Measurements from ENCODE around the gene CHGA. TPM values are rescaled to one million over a fixed set of nuclear protein-coding genes. Genes with fewer than 3 reads are reported as not detected.

Gene CHGA
- total and polyA plus RNA-seq, 4 donors = 25.3 to 143 (median 87.3) TPM

- Histone ChIP-seq H3K27me3 (ENCODE audit: control insufficient read depth, insufficient read depth, low read length) (no peaks in the 10 kb centered on the region), H3K27ac (ENCODE audit: low read depth, low read length) (no peak overlapping the region), H3K9me3 (ENCODE audit: control insufficient read depth, insufficient read depth, low read length) (no peaks in the 10 kb centered on the region), H3K4me3 (ENCODE audit: low read depth, low read length) (no peak overlapping the region), H3K4me1 (ENCODE audit: control insufficient read depth, insufficient read depth, low read length) (peaks cover 29% of the 10 kb centered on the region), H3K36me3 (ENCODE audit: control insufficient read depth, insufficient read depth, low read length) (peaks cover 98% of the 10 kb centered on the region)
- 88% methylated on average over 5 of the region's 8 CpGs for WGBS (ENCODE audit: insufficient coverage)
- DNase-seq (ENCODE audit: low read depth in 4 of 6, low spot score in 6 of 6) = no peak
Observed at GRCh38 chr14:92942576-92942975, 19.6 kb downstream of the CHGA start.

DNA sequence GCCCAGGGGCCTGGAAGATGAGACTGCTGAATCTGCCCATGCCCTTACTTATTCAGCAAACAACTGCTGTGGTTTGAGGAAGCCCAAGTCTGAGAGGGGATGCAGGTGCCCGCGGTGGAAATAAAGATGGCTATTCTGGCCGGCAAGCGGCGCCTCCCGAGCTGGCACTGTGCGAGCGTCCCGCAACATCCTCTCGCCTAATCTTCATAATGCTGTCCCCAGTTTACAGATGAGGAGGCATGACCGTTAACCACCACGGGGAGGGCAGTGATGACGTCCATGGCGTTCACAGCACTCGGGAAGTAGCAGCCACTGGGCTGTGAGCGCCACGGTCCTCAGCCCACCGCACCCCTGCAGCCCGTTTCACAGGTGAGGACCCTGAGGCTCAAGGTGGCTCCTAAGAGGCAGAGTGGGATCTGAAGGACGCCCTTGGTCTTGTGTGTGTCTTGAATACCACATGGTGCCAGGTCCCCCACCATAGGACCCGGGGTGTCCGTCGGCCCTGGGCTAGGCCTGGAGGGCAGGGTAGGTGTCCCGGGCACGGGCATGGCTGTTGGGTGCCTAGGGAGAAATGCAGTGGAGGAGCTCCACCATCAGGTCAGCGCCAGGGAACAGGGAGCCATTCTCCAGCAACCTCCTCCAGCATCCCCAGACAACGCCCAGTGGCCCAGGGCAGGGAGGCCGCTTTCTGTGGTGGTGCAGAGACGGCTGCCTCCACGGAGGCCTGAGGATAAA, 20.2 kb downstream of the CHGA start:
- H3K9me3 ChIP-seq (ENCODE audit: control insufficient read depth, insufficient read depth, low read length) = no peaks in the 10 kb centered on the region
- DNase-seq (ENCODE audit: low read depth in 4 of 6, low spot score in 6 of 6) = no peak
- H3K27me3 ChIP-seq (ENCODE audit: control insufficient read depth, insufficient read depth, low read length) = no peaks in the 10 kb centered on the region
- peaks cover 97% of the 10 kb centered on the region for H3K36me3 ChIP-seq (ENCODE audit: control insufficient read depth, insufficient read depth, low read length)
- H3K4me1 ChIP-seq (ENCODE audit: control insufficient read depth, insufficient read depth, low read length) = peaks cover 28% of the 10 kb centered on the region
- 94% methylated on average over 28 of the region's 30 CpGs for WGBS (ENCODE audit: insufficient coverage)
- H3K4me3 ChIP-seq (ENCODE audit: low read depth, low read length) = no peak overlapping the region
- H3K27ac ChIP-seq (ENCODE audit: low read depth, low read length) = no peak overlapping the region

GRCh38 chr14:92943855-92944570, 21.1 kb downstream of the CHGA start:
- Histone ChIP-seq H3K36me3 (ENCODE audit: control insufficient read depth, insufficient read depth, low read length) (peaks cover 97% of the 10 kb centered on the region), H3K27ac (ENCODE audit: low read depth, low read length) (no peak overlapping the region), H3K4me3 (ENCODE audit: low read depth, low read length) (no peak overlapping the region), H3K9me3 (ENCODE audit: control insufficient read depth, insufficient read depth, low read length) (no peaks in the 10 kb centered on the region), H3K4me1 (ENCODE audit: control insufficient read depth, insufficient read depth, low read length) (peaks cover 19% of the 10 kb centered on the region), H3K27me3 (ENCODE audit: control insufficient read depth, insufficient read depth, low read length) (no peaks in the 10 kb centered on the region)
- no peak for DNase-seq (ENCODE audit: low read depth in 4 of 6, low spot score in 6 of 6)
- 90% methylated on average over 17 of the region's 17 CpGs for WGBS (ENCODE audit: insufficient coverage)

GRCh38 chr14:92944976-92945375, 22.0 kb downstream of the CHGA start:
- 86% methylated on average over 12 of the region's 12 CpGs for WGBS (ENCODE audit: insufficient coverage)
- peaks cover 17% of the 10 kb centered on the region for H3K4me1 ChIP-seq (ENCODE audit: control insufficient read depth, insufficient read depth, low read length)
- H3K4me3 ChIP-seq (ENCODE audit: low read depth, low read length) = no peak overlapping the region
- H3K36me3 ChIP-seq (ENCODE audit: control insufficient read depth, insufficient read depth, low read length) = peaks cover 98% of the 10 kb centered on the region
- H3K27ac ChIP-seq (ENCODE audit: low read depth, low read length) = no peak overlapping the region
- H3K27me3 ChIP-seq (ENCODE audit: control insufficient read depth, insufficient read depth, low read length) = no peaks in the 10 kb centered on the region
- H3K9me3 ChIP-seq (ENCODE audit: control insufficient read depth, insufficient read depth, low read length) = no peaks in the 10 kb centered on the region
- no peak for DNase-seq (ENCODE audit: low read depth in 4 of 6, low spot score in 6 of 6)

GRCh38 chr14:92945544-92945943, 22.6 kb downstream of the CHGA start:
- H3K4me3 ChIP-seq (ENCODE audit: low read depth, low read length) = no peak overlapping the region
- DNase-seq (ENCODE audit: low read depth in 4 of 6, low spot score in 6 of 6) = no peak
- peaks cover 17% of the 10 kb centered on the region for H3K4me1 ChIP-seq (ENCODE audit: control insufficient read depth, insufficient read depth, low read length)
- H3K9me3 ChIP-seq (ENCODE audit: control insufficient read depth, insufficient read depth, low read length) = no peaks in the 10 kb centered on the region
- 76% methylated on average over 12 of the region's 12 CpGs for WGBS (ENCODE audit: insufficient coverage)
- no peak overlapping the region for H3K27ac ChIP-seq (ENCODE audit: low read depth, low read length)
- H3K27me3 ChIP-seq (ENCODE audit: control insufficient read depth, insufficient read depth, low read length) = no peaks in the 10 kb centered on the region
- peaks cover 98% of the 10 kb centered on the region for H3K36me3 ChIP-seq (ENCODE audit: control insufficient read depth, insufficient read depth, low read length)

DNA sequence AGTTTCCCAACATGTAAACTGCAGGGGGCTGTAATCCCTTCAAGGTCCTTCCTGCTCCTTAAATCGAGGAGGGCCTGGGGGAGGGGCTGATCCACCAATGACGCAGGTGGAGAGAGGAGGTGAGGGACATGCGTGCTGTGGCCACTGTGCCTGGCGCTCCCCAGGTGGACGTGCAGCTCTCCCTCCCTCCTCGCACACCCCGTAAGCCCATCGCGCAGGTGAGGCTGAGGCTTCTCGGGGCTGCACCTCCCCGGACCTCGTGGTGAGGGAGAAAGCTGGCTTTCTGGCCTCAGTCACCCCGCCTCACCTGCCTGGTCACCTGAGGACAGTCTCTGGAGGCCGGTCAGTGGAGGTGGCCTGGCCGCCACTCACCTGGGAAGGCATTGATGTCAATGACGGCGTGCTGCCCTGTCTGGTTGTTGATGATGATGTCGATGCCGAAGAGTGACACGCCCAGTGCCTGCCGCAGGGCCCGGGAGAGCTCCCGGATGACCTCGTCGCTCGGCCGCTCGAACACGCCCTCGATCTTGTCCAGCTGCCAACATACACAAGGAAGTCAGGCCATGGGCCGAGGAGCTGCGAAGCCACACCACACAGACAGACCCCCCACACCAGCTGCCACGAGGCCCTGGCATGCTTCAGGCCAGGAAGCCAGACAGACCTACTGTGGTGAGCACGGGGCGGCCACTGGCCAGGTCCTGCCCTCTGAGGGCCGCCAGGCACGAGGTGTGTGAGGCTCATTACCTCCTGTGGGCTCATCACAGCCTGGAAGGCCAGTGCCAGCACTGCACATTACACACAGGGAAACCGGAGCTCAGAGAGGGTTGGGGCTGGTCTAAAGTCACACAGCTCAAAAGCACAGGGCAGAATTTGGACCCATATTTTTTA, 23.3 kb downstream of the CHGA start:
- Histone ChIP-seq H3K4me1 (ENCODE audit: control insufficient read depth, insufficient read depth, low read length) (peaks cover 17% of the 10 kb centered on the region), H3K27me3 (ENCODE audit: control insufficient read depth, insufficient read depth, low read length) (no peaks in the 10 kb centered on the region), H3K4me3 (ENCODE audit: low read depth, low read length) (no peak overlapping the region), H3K27ac (ENCODE audit: low read depth, low read length) (no peak overlapping the region), H3K9me3 (ENCODE audit: control insufficient read depth, insufficient read depth, low read length) (no peaks in the 10 kb centered on the region), H3K36me3 (ENCODE audit: control insufficient read depth, insufficient read depth, low read length) (peaks cover 98% of the 10 kb centered on the region)
- DNase-seq (ENCODE audit: low read depth in 4 of 6, low spot score in 6 of 6) = no peak
- whole genome bisulfite sequencing (ENCODE audit: insufficient coverage) = 88% methylated on average over 34 of the region's 38 CpGs

- peaks cover 25% of the 10 kb centered on the region for H3K4me1 ChIP-seq (ENCODE audit: control insufficient read depth, insufficient read depth, low read length)
- peaks cover 97% of the 10 kb centered on the region for H3K36me3 ChIP-seq (ENCODE audit: control insufficient read depth, insufficient read depth, low read length)
- H3K9me3 ChIP-seq (ENCODE audit: control insufficient read depth, insufficient read depth, low read length) = no peaks in the 10 kb centered on the region
- DNase-seq (ENCODE audit: low read depth in 4 of 6, low spot score in 6 of 6) = no peak
- H3K27me3 ChIP-seq (ENCODE audit: control insufficient read depth, insufficient read depth, low read length) = no peaks in the 10 kb centered on the region
- H3K27ac ChIP-seq (ENCODE audit: low read depth, low read length) = no peak overlapping the region
- no peak overlapping the region for H3K4me3 ChIP-seq (ENCODE audit: low read depth, low read length)
- WGBS (ENCODE audit: insufficient coverage) = 92% methylated on average over 9 of the region's 12 CpGs
Observed at GRCh38 chr14:92946847-92947545, 24.0 kb downstream of the CHGA start.

DNA sequence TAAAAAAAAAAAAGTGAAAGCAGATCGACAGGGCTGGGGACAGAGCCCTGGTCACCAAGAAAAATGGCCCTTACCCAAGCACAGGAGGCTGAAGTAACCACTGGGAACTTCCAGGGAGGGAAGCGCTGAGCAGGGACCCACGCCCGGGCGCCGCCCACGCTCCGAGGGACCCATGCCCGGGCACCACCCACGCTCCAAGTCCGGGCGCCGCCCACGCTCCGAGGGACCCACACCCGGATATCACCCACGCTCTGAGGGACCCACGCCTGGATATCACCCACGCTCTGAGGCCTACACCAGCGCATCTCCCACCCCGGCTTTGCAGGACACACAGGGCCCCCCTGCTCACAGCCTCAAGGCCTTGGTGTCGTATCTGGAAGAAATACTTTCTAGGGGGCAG, 25.7 kb downstream of the CHGA start:
- no peak overlapping the region for H3K27ac ChIP-seq (ENCODE audit: low read depth, low read length)
- 97% methylated on average over 22 of the region's 22 CpGs for WGBS (ENCODE audit: insufficient coverage)
- no peak overlapping the region for H3K4me3 ChIP-seq (ENCODE audit: low read depth, low read length)
- peaks cover 93% of the 10 kb centered on the region for H3K36me3 ChIP-seq (ENCODE audit: control insufficient read depth, insufficient read depth, low read length)
- no peaks in the 10 kb centered on the region for H3K27me3 ChIP-seq (ENCODE audit: control insufficient read depth, insufficient read depth, low read length)
- no peak for DNase-seq (ENCODE audit: low read depth in 4 of 6, low spot score in 6 of 6)
- H3K9me3 ChIP-seq (ENCODE audit: control insufficient read depth, insufficient read depth, low read length) = no peaks in the 10 kb centered on the region
- H3K4me1 ChIP-seq (ENCODE audit: control insufficient read depth, insufficient read depth, low read length) = peaks cover 41% of the 10 kb centered on the region
